ENCODE results near the gene UBE3A. TPM values are rescaled to one million over a fixed set of nuclear protein-coding genes. Genes with fewer than 3 reads are reported as not detected.

UBE3A gene
- total and polyA plus RNA-seq, 9 donors = 27.0 to 130 (median 93.0) TPM

GRCh38 chr15:25469377-25469776, 30.6 kb upstream of the UBE3A start:
- H3K4me1 ChIP-seq (ENCODE audit: insufficient read depth) = no peaks in the 10 kb centered on the region

GRCh38 chr15:25468611-25469010, 29.8 kb upstream of the UBE3A start:
- Histone ChIP-seq H3K27me3 (no peaks in the 10 kb centered on the region), H3K4me1 (ENCODE audit: insufficient read depth) (no peaks in the 10 kb centered on the region), H3K36me3 (no peaks in the 10 kb centered on the region), H3K9me3 (no peaks in the 10 kb centered on the region), H3K27ac (no peak overlapping the region), H3K4me3 (no peak overlapping the region)
- intact Hi-C loops (cut with DNase I) = no loop called here
- no peak for DNase-seq
- 91 to 97% (median 92%) methylated on average over 10 of the region's 10 CpGs for WGBS, 3 donors
- TF ChIP-seq CTCF (IDR thresholded peaks at IDR 0.05) (no peak), POLR2A (IDR thresholded peaks at IDR 0.05) (no peak), EP300 (IDR thresholded peaks at IDR 0.05) (no peak)

More at GRCh38 chr15:25469377-25469776, 30.6 kb upstream of the UBE3A start:
- Histone ChIP-seq H3K9me3 (no peaks in the 10 kb centered on the region), H3K36me3 (no peaks in the 10 kb centered on the region), H3K4me3 (no peak overlapping the region), H3K27me3 (no peaks in the 10 kb centered on the region), H3K27ac (no peak overlapping the region)
- TF ChIP-seq POLR2A (IDR thresholded peaks at IDR 0.05) (no peak), CTCF (IDR thresholded peaks at IDR 0.05) (no peak), EP300 (IDR thresholded peaks at IDR 0.05) (no peak)
- 55 to 58% (median 56%) methylated on average over 1 of the region's 1 CpG for WGBS, 3 donors
- no peak for DNase-seq
- intact Hi-C loops (cut with DNase I) = no loop called here

- no peak overlapping the region for H3K4me3 ChIP-seq
- intact Hi-C loops (cut with DNase I) = no loop called here
- no peaks in the 10 kb centered on the region for H3K4me1 ChIP-seq (ENCODE audit: insufficient read depth)
- no peak for DNase-seq
- no peaks in the 10 kb centered on the region for H3K9me3 ChIP-seq
- H3K27ac ChIP-seq = no peak overlapping the region
- TF ChIP-seq EP300 (IDR thresholded peaks at IDR 0.05) = no peak
- no peak for TF ChIP-seq CTCF (IDR thresholded peaks at IDR 0.05)
- TF ChIP-seq POLR2A (IDR thresholded peaks at IDR 0.05) = no peak
- 55 to 71% (median 62%) methylated on average over 1 of the region's 1 CpG for WGBS, 3 donors
- H3K36me3 ChIP-seq = no peaks in the 10 kb centered on the region
- H3K27me3 ChIP-seq = no peaks in the 10 kb centered on the region
These were observed 27.0 kb upstream of the UBE3A start for GRCh38 chr15:25465835-25466234.

GRCh38 chr15:25464784-25465183, 26.0 kb upstream of the UBE3A start:
- intact Hi-C loops (cut with DNase I) = no loop called here
- no peaks in the 10 kb centered on the region for H3K27me3 ChIP-seq
- H3K4me1 ChIP-seq (ENCODE audit: insufficient read depth) = no peaks in the 10 kb centered on the region
- H3K9me3 ChIP-seq = no peaks in the 10 kb centered on the region
- H3K27ac ChIP-seq = no peak overlapping the region
- H3K36me3 ChIP-seq = no peaks in the 10 kb centered on the region
- WGBS, 3 donors = 31 to 50% (median 36%) methylated on average over 2 of the region's 2 CpGs
- TF ChIP-seq CTCF (IDR thresholded peaks at IDR 0.05) (no peak), EP300 (IDR thresholded peaks at IDR 0.05) (no peak), POLR2A (IDR thresholded peaks at IDR 0.05) (no peak)
- DNase-seq = no peak
- no peak overlapping the region for H3K4me3 ChIP-seq
